NCI-H1092 treated with DMSO at 0.1 percent for 48 hours (cell line): Measurements from ENCODE around the gene CCDC102B.
"Not testable (repeated sequence)": the region's sequence is repeated elsewhere in the genome, so short reads cannot be mapped to it uniquely, and the experiment has no call there.

ENCODE experiments used
- DNase-seq: peaks from one replicate; lab custom pipeline; 2025; lab: John Stamatoyannopoulos, UW

Gene CCDC102B

GRCh38 chr18:68915061-68915460 lies 117.2 kb downstream of the CCDC102B start:
- DNase-seq: no peak

GRCh38 chr18:68916734-68917133 lies 118.9 kb downstream of the CCDC102B start:
- no peak for DNase-seq

GRCh38 chr18:68918216-68918615 lies 120.3 kb downstream of the CCDC102B start:
- DNase-seq: no peak

GRCh38 chr18:68919900-68920299 lies 122.0 kb downstream of the CCDC102B start:
- no peak for DNase-seq

GRCh38 chr18:68922392-68922791 lies 124.5 kb downstream of the CCDC102B start:
- no peak for DNase-seq

- no peak for DNase-seq
These were observed 127.4 kb downstream of the CCDC102B start for GRCh38 chr18:68925268-68925667.

GRCh38 chr18:68928762-68929675 lies 131.1 kb downstream of the CCDC102B start:
- DNase-seq: no peak

GRCh38 chr18:68935686-68936085 lies 137.8 kb downstream of the CCDC102B start:
- no peak for DNase-seq

- DNase-seq: no peak
These were observed 139.2 kb downstream of the CCDC102B start for GRCh38 chr18:68937029-68937599.

- DNase-seq: no peak
These were observed 142.2 kb downstream of the CCDC102B start for GRCh38 chr18:68940039-68940438.

- no peak for DNase-seq
These were observed 142.9 kb downstream of the CCDC102B start for GRCh38 chr18:68940754-68941153.

- DNase-seq: no peak
These were observed 144.3 kb downstream of the CCDC102B start for GRCh38 chr18:68942230-68942629.

GRCh38 chr18:68943861-68944260 lies 146.0 kb downstream of the CCDC102B start:
- not testable (repeated sequence) for DNase-seq

- no peak for DNase-seq
These were observed 146.4 kb downstream of the CCDC102B start for GRCh38 chr18:68944330-68944729.

GRCh38 chr18:68944826-68945225 lies 146.9 kb downstream of the CCDC102B start:
- DNase-seq: no peak

GRCh38 chr18:68948622-68949021 lies 150.7 kb downstream of the CCDC102B start:
- no peak for DNase-seq

- no peak for DNase-seq
These were observed 156.9 kb downstream of the CCDC102B start for GRCh38 chr18:68954738-68955137.

GRCh38 chr18:68956650-68957049 lies 158.8 kb downstream of the CCDC102B start:
- no peak for DNase-seq

- DNase-seq: no peak
These were observed 162.5 kb downstream of the CCDC102B start for GRCh38 chr18:68960355-68960754.

- DNase-seq: no peak
These were observed 164.7 kb downstream of the CCDC102B start for GRCh38 chr18:68962623-68963022.

GRCh38 chr18:68965817-68966216 lies 167.9 kb downstream of the CCDC102B start:
- DNase-seq: no peak

GRCh38 chr18:68969027-68969426 lies 171.1 kb downstream of the CCDC102B start:
- DNase-seq: no peak

- no peak for DNase-seq
These were observed 174.3 kb downstream of the CCDC102B start for GRCh38 chr18:68972176-68972575.
